SKM-1 treated with dmso at 0.1 percent for 144 hours (cell line): Measurements from ENCODE around the gene NACA2.
A peak's percentile ranks its signal among the peaks of the same experiment; 100 is the strongest.
"Not testable (repeated sequence)": the region's sequence is repeated elsewhere in the genome, so short reads cannot be mapped to it uniquely, and the experiment has no call there.

ENCODE experiments used
- DNase-seq: peaks from one replicate; lab custom pipeline; 2025; ENCODE audit not compliant: unreplicated experiment; lab: John Stamatoyannopoulos, UW

The NACA2 gene

GRCh38 chr17:61591018-61591417 lies at the start of gene NACA2:
Gene NACA2, minus strand, starts transcription at chr17:61591219. Its CDS starts 39 bp downstream, at chr17:61591180.
- no peak for DNase-seq

- no peak for DNase-seq
Observed at GRCh38 chr17:61639818-61640217, 48.8 kb upstream of the NACA2 start.

GRCh38 chr17:61638087-61638486 lies 47.1 kb upstream of the NACA2 start:
- no peak for DNase-seq

GRCh38 chr17:61635913-61636432 lies 45.0 kb upstream of the NACA2 start:
- DNase-seq, result peak; percentile 42

- no peak for DNase-seq
Observed at GRCh38 chr17:61634942-61635538, 44.0 kb upstream of the NACA2 start.

GRCh38 chr17:61634011-61634539 lies 43.1 kb upstream of the NACA2 start:
- no peak for DNase-seq

- no peak for DNase-seq
Observed at GRCh38 chr17:61632826-61633225, 41.8 kb upstream of the NACA2 start.

- no peak for DNase-seq
Observed at GRCh38 chr17:61631800-61632199, 40.8 kb upstream of the NACA2 start.

- not testable (repeated sequence) for DNase-seq
Observed at GRCh38 chr17:61628158-61628557, 37.1 kb upstream of the NACA2 start.

GRCh38 chr17:61627658-61628057 lies 36.6 kb upstream of the NACA2 start:
- DNase-seq, result no peak

GRCh38 chr17:61627125-61627524 lies 36.1 kb upstream of the NACA2 start:
- peak; percentile 1 for DNase-seq

GRCh38 chr17:61625564-61625963 lies 34.5 kb upstream of the NACA2 start:
- DNase-seq, result no peak

- no peak for DNase-seq
Observed at GRCh38 chr17:61624951-61625350, 33.9 kb upstream of the NACA2 start.

GRCh38 chr17:61621317-61621716 lies 30.3 kb upstream of the NACA2 start:
- no peak for DNase-seq

- DNase-seq, result no peak
Observed at GRCh38 chr17:61619953-61620352, 28.9 kb upstream of the NACA2 start.

GRCh38 chr17:61619493-61619892 lies 28.5 kb upstream of the NACA2 start:
- peak; percentile 5 for DNase-seq

GRCh38 chr17:61618950-61619349 lies 27.9 kb upstream of the NACA2 start:
- DNase-seq, result no peak

GRCh38 chr17:61617330-61617729 lies 26.3 kb upstream of the NACA2 start:
- DNase-seq, result no peak

- no peak for DNase-seq
Observed at GRCh38 chr17:61616783-61617182, 25.8 kb upstream of the NACA2 start.

GRCh38 chr17:61614219-61614618 lies 23.2 kb upstream of the NACA2 start:
- no peak for DNase-seq

- DNase-seq, result no peak
Observed at GRCh38 chr17:61611323-61611722, 20.3 kb upstream of the NACA2 start.

GRCh38 chr17:61605692-61606091 lies 14.7 kb upstream of the NACA2 start:
- DNase-seq, result no peak

GRCh38 chr17:61601297-61601696 lies 10.3 kb upstream of the NACA2 start:
- DNase-seq, result no peak
